HepG2 (cell line): ENCODE data around the gene MIEF1. TPM values are rescaled to one million over a fixed set of nuclear protein-coding genes. Genes with fewer than 3 reads are reported as not detected.

Source experiments
- ADNP ChIP-seq: sonication (generic); formaldehyde crosslinking; IDR thresholded peaks from 2 replicates; pipeline ENCODE4 v1.4.0; 2020; ENCODE audit warnings: missing genetic modification reagents
- ARID5B ChIP-seq: IDR thresholded peaks from 2 replicates; pipeline ENCODE4 v1.4.0; 2020; ENCODE audit warnings: mild to moderate bottlenecking, missing genetic modification reagents
- BHLHE40 ChIP-seq: IDR thresholded peaks from 2 replicates; pipeline ENCODE4 v1.6.1; 2011; ENCODE audit warnings: low read length, improper control_type of control experiment
- CCDC6 ChIP-seq: sonication (generic); formaldehyde crosslinking; IDR thresholded peaks from 2 replicates; pipeline ENCODE4 v1.8.1; 2022; ENCODE audit warnings: mild to moderate bottlenecking, missing genetic modification reagents, moderate library complexity
- CEBPG ChIP-seq: IDR thresholded peaks from 2 replicates; pipeline ENCODE4 v1.6.1; 2016
- ELK4 ChIP-seq: sonication (generic); formaldehyde crosslinking; IDR thresholded peaks from 2 replicates; pipeline ENCODE4 v1.9.0; 2021; ENCODE audit warnings: missing genetic modification reagents, borderline replicate concordance
- HNRNPK ChIP-seq: fragments of 200-400 bp; formaldehyde crosslinking; IDR thresholded peaks from 2 replicates; pipeline ENCODE4 v1.6.1; 2018; ENCODE audit warnings: low read length, low read depth, moderate library complexity, mild to moderate bottlenecking; ENCODE audit not compliant: poor library complexity, severe bottlenecking
- HOXD1 ChIP-seq: sonication (generic); formaldehyde crosslinking; IDR thresholded peaks from 2 replicates; pipeline ENCODE4 v1.5.0; 2020; ENCODE audit warnings: missing genetic modification reagents
- KLF16 ChIP-seq, 2 experiments: sonication (generic) in 1 of 2; formaldehyde crosslinking in 1 of 2; IDR thresholded peaks; 2 replicates each; pipeline versions ENCODE4 v1.6.1 to v1.8.0; 2016 to 2023; ENCODE audit warnings: missing genetic modification reagents in 2 of 2, missing compliant biosample characterization in 1 of 2
- NCOA5 ChIP-seq: sonication (generic); formaldehyde crosslinking; IDR thresholded peaks from 2 replicates; pipeline ENCODE4 v1.4.0; 2020; ENCODE audit warnings: missing genetic modification reagents
- SCMH1 ChIP-seq: sonication (generic); formaldehyde crosslinking; IDR thresholded peaks from 2 replicates; pipeline ENCODE4 v1.9.0; 2021; ENCODE audit warnings: missing genetic modification reagents, mild to moderate bottlenecking, borderline replicate concordance
- SKI ChIP-seq: fragments of 450-650 bp; IDR thresholded peaks from one replicate; pipeline ENCODE4 v1.6.1; 2018; ENCODE audit warnings: mild to moderate bottlenecking; ENCODE audit not compliant: partially characterized antibody
- SMARCE1 ChIP-seq: fragments of 450-650 bp; IDR thresholded peaks from 2 replicates; pipeline ENCODE4 v1.6.1; 2017; ENCODE audit warnings: borderline replicate concordance
- ZFP91 ChIP-seq: sonication (generic); formaldehyde crosslinking; IDR thresholded peaks from 2 replicates; pipeline ENCODE4 v1.9.0; 2022; ENCODE audit warnings: missing genetic modification reagents, mild to moderate bottlenecking, borderline replicate concordance
- ZNF17 ChIP-seq: sonication (generic); formaldehyde crosslinking; IDR thresholded peaks from 2 replicates; pipeline ENCODE4 v1.5.0; 2020; ENCODE audit warnings: mild to moderate bottlenecking, missing genetic modification reagents
- ZNF552 ChIP-seq: sonication (generic); formaldehyde crosslinking; IDR thresholded peaks from 2 replicates; pipeline ENCODE4 v1.9.0; 2022; ENCODE audit warnings: missing genetic modification reagents, mild to moderate bottlenecking, borderline replicate concordance
- ZNF672 ChIP-seq: sonication (generic); formaldehyde crosslinking; IDR thresholded peaks from 2 replicates; pipeline ENCODE4 v1.8.1; 2022; ENCODE audit warnings: missing genetic modification reagents
- ZNF782 ChIP-seq: sonication (generic); formaldehyde crosslinking; IDR thresholded peaks from 2 replicates; pipeline ENCODE4 v1.4.0; 2020; ENCODE audit warnings: missing genetic modification reagents, mild to moderate bottlenecking, borderline replicate concordance
- polyA plus RNA-seq, 8 experiments: library from polyadenylated mRNA; depleted of rRNA in 3 of 8; stranded (reverse) in 7 of 8; unstranded in 1 of 8; fragments of >200 nt; fragmentation: Illumina TruSeq in 4 of 8; extraction: Trizol in 4 of 8; gene quantifications; 2 replicates each; pipeline versions ENCODE4 v1.2.1 to v1.2.3, GENCODE V29; 2011 to 2016; ENCODE audit warnings: low read depth in 4 of 8, missing spikeins in 1 of 8, mixed read lengths in 1 of 8; ENCODE audit not compliant: insufficient read depth in 1 of 8
- total RNA-seq, 5 experiments: library from RNA; depleted of rRNA; stranded (reverse); fragments of >200 nt; fragmentation: Illumina TruSeq; extraction: Trizol; gene quantifications; 2 replicates each; pipeline ENCODE4 v1.2.3, GENCODE V29; 2016; ENCODE audit warnings: low read depth in 1 of 5
- TF ChIP-seq, protein P1 (sequence below), 2 experiments: sonication (generic) in 1 of 2; formaldehyde crosslinking in 1 of 2; IDR thresholded peaks; 2 replicates each; pipeline versions ENCODE4 v1.4.0 to v1.6.1; 2016 to 2020; ENCODE audit warnings: borderline replicate concordance in 1 of 2, low read depth in 1 of 2, mild to moderate bottlenecking in 1 of 2, missing genetic modification reagents in 1 of 2

MIEF1 gene
- total and polyA plus RNA-seq, 2 of the 13 experiments (the other 11 are each of a cell fraction or from before 2014, with no cell fraction given) = 21.7 to 34.8 TPM

DNA sequence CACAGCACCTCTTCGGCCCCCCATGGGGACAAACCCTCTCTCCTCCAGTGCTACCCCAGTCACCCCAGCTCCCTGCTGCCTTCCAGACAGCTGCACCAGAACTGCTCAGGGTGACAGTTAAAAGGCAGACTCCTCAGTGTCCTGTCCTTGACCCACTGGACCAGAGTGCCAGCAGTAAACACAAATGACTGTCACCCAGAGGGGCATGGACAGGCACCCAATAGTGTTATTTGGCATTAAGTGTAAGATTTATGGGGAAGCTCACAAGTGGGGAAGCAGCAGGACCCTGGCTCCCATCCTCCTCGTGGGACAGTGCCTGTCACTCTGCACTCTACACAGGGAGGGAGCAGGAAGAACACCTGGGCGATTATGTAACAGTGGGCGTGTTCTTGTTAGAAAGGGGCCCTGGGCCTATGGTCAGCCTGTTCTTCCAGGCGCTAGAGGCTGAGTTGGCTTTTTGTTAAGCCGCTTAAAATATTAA lies 25.4 kb downstream of the MIEF1 start (continued):
- TF ChIP-seq CCDC6 (CRISPR knock-in tag) (no peak), ZNF672 (CRISPR knock-in tag) (no peak), CEBPG (CRISPR knock-in tag) (peak; percentile 69), ELK4 (no peak), SKI (peak; percentile 34), ZNF552 (CRISPR knock-in tag) (no peak), ZNF782 (CRISPR knock-in tag) (no peak), ZNF17 (CRISPR knock-in tag) (no peak), BHLHE40 (no peak), NCOA5 (no peak), ARID5B (CRISPR knock-in tag) (peak; percentile 19; the same call in 1 of the 2 replicates), KLF16 (CRISPR knock-in tag; IDR thresholded peaks at IDR 0.05) (no peak), ZFP91 (CRISPR knock-in tag) (no peak), SMARCE1 (no peak), HNRNPK (no peak), ADNP (no peak), SCMH1 (CRISPR knock-in tag) (no peak), HOXD1 (CRISPR knock-in tag) (no peak)
- TF ChIP-seq, protein P1, sequence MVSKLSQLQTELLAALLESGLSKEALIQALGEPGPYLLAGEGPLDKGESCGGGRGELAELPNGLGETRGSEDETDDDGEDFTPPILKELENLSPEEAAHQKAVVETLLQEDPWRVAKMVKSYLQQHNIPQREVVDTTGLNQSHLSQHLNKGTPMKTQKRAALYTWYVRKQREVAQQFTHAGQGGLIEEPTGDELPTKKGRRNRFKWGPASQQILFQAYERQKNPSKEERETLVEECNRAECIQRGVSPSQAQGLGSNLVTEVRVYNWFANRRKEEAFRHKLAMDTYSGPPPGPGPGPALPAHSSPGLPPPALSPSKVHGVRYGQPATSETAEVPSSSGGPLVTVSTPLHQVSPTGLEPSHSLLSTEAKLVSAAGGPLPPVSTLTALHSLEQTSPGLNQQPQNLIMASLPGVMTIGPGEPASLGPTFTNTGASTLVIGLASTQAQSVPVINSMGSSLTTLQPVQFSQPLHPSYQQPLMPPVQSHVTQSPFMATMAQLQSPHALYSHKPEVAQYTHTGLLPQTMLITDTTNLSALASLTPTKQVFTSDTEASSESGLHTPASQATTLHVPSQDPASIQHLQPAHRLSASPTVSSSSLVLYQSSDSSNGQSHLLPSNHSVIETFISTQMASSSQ (IDR thresholded peaks at IDR 0.05; ENCODE audit: low read depth) = no peak
- TF ChIP-seq, protein P1 (CRISPR knock-in tag; IDR thresholded peaks at IDR 0.05; ENCODE audit: borderline replicate concordance) = no peak
